Measurements from ENCODE around the gene UBTD2.

Gene UBTD2

GRCh38 chr5:172238334-172238733, 45.2 kb downstream of the UBTD2 start:
- DNase-seq (ENCODE audit: extremely low read depth, insufficient read length) = no peak
- no peak for TF ChIP-seq CTCF (IDR thresholded peaks at IDR 0.05; ENCODE audit: insufficient read depth, low read length, poor library complexity, severe bottlenecking)
- peaks cover 2% of the 10 kb centered on the region for H3K36me3 ChIP-seq (ENCODE audit: control insufficient read depth, insufficient read depth, low read length)
- H3K27me3 ChIP-seq (replicated peaks; ENCODE audit: control insufficient read depth, insufficient read depth, low read length) = no peaks in the 10 kb centered on the region
- no peak overlapping the region for H3K4me3 ChIP-seq (replicated peaks; ENCODE audit: low read depth, low read length)

DNA sequence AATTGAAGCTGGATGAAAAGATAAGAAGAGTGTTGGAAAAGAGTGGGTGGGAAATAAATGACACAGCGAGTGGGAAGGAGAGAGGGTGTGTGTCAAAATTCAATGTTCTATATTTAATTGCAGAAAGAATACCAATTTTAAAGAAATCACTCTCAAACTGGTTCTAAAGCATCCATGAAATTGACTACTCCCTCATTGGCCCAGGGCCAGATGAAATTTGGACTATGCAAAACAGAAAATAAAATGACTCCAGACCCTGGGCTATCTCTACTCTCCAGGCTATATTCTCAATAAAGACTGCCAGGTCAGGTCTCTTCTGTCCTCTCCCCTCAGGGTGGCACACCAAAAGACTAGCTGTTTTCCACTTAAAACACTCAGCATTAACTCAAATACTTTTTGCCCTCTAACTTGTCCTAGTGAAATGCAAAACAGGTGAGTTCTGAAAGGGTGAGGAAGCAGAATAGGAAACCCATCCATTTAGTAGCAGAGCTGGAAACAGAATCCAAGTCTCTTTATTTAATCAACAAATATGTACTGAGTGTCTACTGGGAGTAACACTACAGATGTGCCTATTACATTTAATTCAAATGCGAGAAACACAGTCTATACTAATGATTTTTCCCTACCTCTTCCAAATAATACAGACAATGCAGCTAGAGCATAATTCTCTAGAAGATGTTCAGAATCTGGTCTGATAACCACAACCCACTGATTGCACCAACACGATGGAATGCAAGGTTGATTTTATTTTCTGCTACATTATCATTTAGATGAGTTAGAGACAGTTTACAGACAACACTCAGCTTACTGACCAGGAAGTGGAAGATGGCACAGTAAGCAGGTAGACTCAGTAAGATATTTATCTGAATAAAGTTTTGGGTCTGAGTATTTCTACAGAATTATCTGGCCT, 47.5 kb downstream of the UBTD2 start:
- Histone ChIP-seq H3K36me3 (ENCODE audit: control insufficient read depth, insufficient read depth, low read length) (no peaks in the 10 kb centered on the region; the same call in 1 of the 2 replicates), H3K27me3 (replicated peaks; ENCODE audit: control insufficient read depth, insufficient read depth, low read length) (no peaks in the 10 kb centered on the region), H3K4me3 (replicated peaks; ENCODE audit: low read depth, low read length) (no peak overlapping the region)
- no peak for TF ChIP-seq CTCF (IDR thresholded peaks at IDR 0.05; ENCODE audit: insufficient read depth, low read length, poor library complexity, severe bottlenecking)
- no peak for DNase-seq (ENCODE audit: extremely low read depth, insufficient read length)

- Histone ChIP-seq H3K4me3 (replicated peaks; ENCODE audit: low read depth, low read length) (peak overlapping the region; percentile 27; the same call in 1 of the 2 replicates), H3K27me3 (replicated peaks; ENCODE audit: control insufficient read depth, insufficient read depth, low read length) (no peaks in the 10 kb centered on the region), H3K36me3 (ENCODE audit: control insufficient read depth, insufficient read depth, low read length) (no peaks in the 10 kb centered on the region; the same call in 1 of the 2 replicates)
- DNase-seq (ENCODE audit: extremely low read depth, insufficient read length) = peak; percentile 43
- no peak for TF ChIP-seq CTCF (IDR thresholded peaks at IDR 0.05; ENCODE audit: insufficient read depth, low read length, poor library complexity, severe bottlenecking)
Measured at GRCh38 chr5:172235132-172235780, 48.3 kb downstream of the UBTD2 start.

- no peaks in the 10 kb centered on the region for H3K27me3 ChIP-seq (replicated peaks; ENCODE audit: control insufficient read depth, insufficient read depth, low read length)
- no peak for TF ChIP-seq CTCF (IDR thresholded peaks at IDR 0.05; ENCODE audit: insufficient read depth, low read length, poor library complexity, severe bottlenecking)
- H3K36me3 ChIP-seq (ENCODE audit: control insufficient read depth, insufficient read depth, low read length) = no peaks in the 10 kb centered on the region; the same call in 1 of the 2 replicates
- no peak for DNase-seq (ENCODE audit: extremely low read depth, insufficient read length)
- no peak overlapping the region for H3K4me3 ChIP-seq (replicated peaks; ENCODE audit: low read depth, low read length)
Measured at GRCh38 chr5:172234031-172234430, 49.5 kb downstream of the UBTD2 start.

DNA sequence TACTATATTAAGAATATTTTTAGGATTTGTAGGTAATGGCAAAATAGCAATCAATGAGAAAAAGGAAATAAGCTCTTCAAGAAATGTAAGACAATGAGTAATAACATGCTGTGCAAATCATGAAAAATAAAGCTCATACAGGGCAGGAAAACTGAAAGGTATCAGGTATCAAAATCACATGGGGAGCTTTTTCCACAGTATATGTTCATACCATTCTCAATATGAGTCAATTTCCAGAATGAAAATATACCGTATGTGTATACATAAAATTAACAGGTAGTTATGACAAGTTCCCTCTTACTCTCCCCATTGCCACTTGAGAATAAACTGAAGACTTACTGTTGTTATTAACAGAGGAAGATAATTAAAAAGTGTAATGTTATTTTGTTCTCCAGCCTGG, 53.7 kb downstream of the UBTD2 start:
- no peaks in the 10 kb centered on the region; the same call in 1 of the 2 replicates for H3K36me3 ChIP-seq (ENCODE audit: control insufficient read depth, insufficient read depth, low read length)

More for the DNA sequence above, 53.7 kb downstream of the UBTD2 start:
- H3K27me3 ChIP-seq (replicated peaks; ENCODE audit: control insufficient read depth, insufficient read depth, low read length) = no peaks in the 10 kb centered on the region
- H3K4me3 ChIP-seq (replicated peaks; ENCODE audit: low read depth, low read length) = no peak overlapping the region
- no peak for TF ChIP-seq CTCF (IDR thresholded peaks at IDR 0.05; ENCODE audit: insufficient read depth, low read length, poor library complexity, severe bottlenecking)
- peak; percentile 48 for DNase-seq (ENCODE audit: extremely low read depth, insufficient read length)
